HCT116 (cell line): ENCODE data around the gene C1orf105. TPM values are rescaled to one million over a fixed set of nuclear protein-coding genes. Genes with fewer than 3 reads are reported as not detected.
A peak's percentile ranks its signal among the peaks of the same experiment; 100 is the strongest.

Experiments
- ATAC-seq: fragments of 200-7000 bp; cut with Tn5 transposase; 2 replicates; pipeline ENCODE4 v1.9.1; 2020; ENCODE audit warnings: mild to moderate bottlenecking, moderate library complexity
- BruUV-seq: library from RNA; stranded (reverse); fragments of 400-500 nt; replicated peaks from 2 replicates; lab custom pipeline; 2021; lab: Mats Ljungman, UMichigan
- CTCF ChIA-PET: fragments of 300-600 bp; sonication (Branson Sonifier 250); formaldehyde crosslinking; loops from one replicate; lab custom pipeline; 2021; ENCODE audit warnings: antibody characterized with exemption; lab: Charles Lee
- POLR2A ChIA-PET: fragments of 300-600, 350-600 bp; sonication (Branson Sonifier 250); formaldehyde crosslinking; loops from one replicate; lab custom pipeline; 2021; ENCODE audit warnings: antibody characterized with exemption; lab: Charles Lee
- RAD21 ChIA-PET, 2 experiments: fragments of 300-600 bp; sonication (Branson Sonifier 250); formaldehyde crosslinking; loops; one replicate each; lab custom pipeline; 2023; ENCODE audit warnings: low total read pairs in 2 of 2; ENCODE audit not compliant: uncharacterized antibody in 2 of 2, unreplicated experiment in 2 of 2, low non-redundant PET in 1 of 2; lab: Charles Lee
- DNase-seq: peaks from one replicate; pipeline ENCODE4 v3.0.0-alpha.2; 2010; ENCODE audit warnings: low read depth, low spot score
- H2AFZ ChIP-seq: fragments of 200-600 bp; shearing (Covaris generic), sonication (generic); 2 replicates; pipeline ENCODE4 v1.6.1; 2017; ENCODE audit warnings: low read depth, mixed run types, mixed read lengths, antibody characterized with exemption, low read length; ENCODE audit not compliant: poor library complexity, severe bottlenecking
- H3K27ac ChIP-seq: 2 replicates; pipeline ENCODE4 v1.5.1; 2012; ENCODE audit warnings: low read depth, low read length
- H3K27me3 ChIP-seq: fragments of 200-600 bp; sonication (generic); 2 replicates; pipeline ENCODE4 v1.6.1; 2016; ENCODE audit warnings: mixed run types, low read length, mixed read lengths; ENCODE audit not compliant: insufficient read depth
- H3K36me3 ChIP-seq, 2 experiments: fragments of 200-500 bp in 1 of 2; fragments of 200-600 bp in 1 of 2; sonication (Bioruptor generic) in 1 of 2; sonication (generic) in 1 of 2; 2 replicates each; pipeline versions ENCODE4 v1.5.1 to v1.6.1; 2014 to 2016; ENCODE audit warnings: low read length in 2 of 2, inconsistent platforms in 1 of 2, mixed read lengths in 1 of 2, mixed run types in 1 of 2; ENCODE audit not compliant: insufficient read depth in 2 of 2, control insufficient read depth in 1 of 2
- H3K4me1 ChIP-seq, 2 experiments: fragments of 200-600 bp in 1 of 2; sonication (generic) in 1 of 2; 2 replicates each; pipeline versions ENCODE4 v1.5.1 to v1.6.1; 2012 to 2017; ENCODE audit warnings: low read length in 2 of 2, inconsistent platforms in 1 of 2, mild to moderate bottlenecking in 1 of 2, mixed read lengths in 1 of 2, mixed run types in 1 of 2, moderate library complexity in 1 of 2; ENCODE audit not compliant: insufficient read depth in 2 of 2, control insufficient read depth in 1 of 2
- H3K4me2 ChIP-seq: fragments of 200-600 bp; sonication (generic); 2 replicates; pipeline ENCODE4 v1.6.1; 2017; ENCODE audit warnings: mixed run types, low read length, mixed read lengths
- H3K4me3 ChIP-seq, 2 experiments: fragments of 200-600 bp in 1 of 2; sonication (generic) in 1 of 2; replicated peaks in 1 of 2; 2 replicates each; pipeline ENCODE4 v1.5.1; 2011 to 2016; ENCODE audit warnings: low read length in 2 of 2, control low read depth in 1 of 2, low read depth in 1 of 2, mild to moderate bottlenecking in 1 of 2, mixed read lengths in 1 of 2, mixed run types in 1 of 2
- H3K79me2 ChIP-seq: fragments of 200-600 bp; sonication (generic); 2 replicates; pipeline ENCODE4 v1.6.1; 2017; ENCODE audit warnings: mild to moderate bottlenecking, mixed run types, low read length, moderate library complexity, mixed read lengths; ENCODE audit not compliant: insufficient read depth
- H3K9ac ChIP-seq: fragments of 200-600 bp; sonication (generic); 2 replicates; pipeline ENCODE4 v1.6.1; 2016; ENCODE audit warnings: low read length, mixed read lengths
- H3K9me2 ChIP-seq: fragments of 200-600 bp; sonication (generic), shearing (Covaris generic); 2 replicates; pipeline ENCODE4 v1.6.1; 2017; ENCODE audit warnings: mixed run types, mild to moderate bottlenecking, moderate library complexity; ENCODE audit not compliant: insufficient read depth
- H3K9me3 ChIP-seq, 2 experiments: fragments of 200-500 bp in 1 of 2; fragments of 200-600 bp in 1 of 2; sonication (Bioruptor generic) in 1 of 2; sonication (generic) in 1 of 2; 2 replicates each; pipeline ENCODE4 v1.6.1; 2014 to 2017; ENCODE audit warnings: low read length in 2 of 2, mixed read lengths in 2 of 2, inconsistent platforms in 1 of 2, low read depth in 1 of 2, mild to moderate bottlenecking in 1 of 2, mixed run types in 1 of 2, moderate library complexity in 1 of 2; ENCODE audit not compliant: control insufficient read depth in 1 of 2, insufficient read depth in 1 of 2
- H4K20me1 ChIP-seq: fragments of 200-600 bp; sonication (generic), shearing (Covaris generic); 2 replicates; pipeline ENCODE4 v1.6.1; 2017; ENCODE audit warnings: mixed run types, mild to moderate bottlenecking, moderate library complexity; ENCODE audit not compliant: insufficient read depth
- ATF3 ChIP-seq: IDR thresholded peaks from 2 replicates; pipeline ENCODE4 v1.6.1; 2012
- ELF1 ChIP-seq: IDR thresholded peaks from 2 replicates; pipeline ENCODE4 v1.6.1; 2012; ENCODE audit warnings: low read depth, borderline replicate concordance
- EZH2phosphoT487 ChIP-seq: fragments of 200-600 bp; IDR thresholded peaks from 2 replicates; pipeline ENCODE4 v1.6.1; 2018; ENCODE audit warnings: antibody characterized with exemption, borderline replicate concordance
- FOSL1 ChIP-seq: IDR thresholded peaks from 2 replicates; pipeline ENCODE4 v1.6.1; 2012; ENCODE audit warnings: low read depth
- MAX ChIP-seq: IDR thresholded peaks from 2 replicates; pipeline ENCODE4 v1.6.1; 2012
- POLR2AphosphoS5 ChIP-seq: IDR thresholded peaks from 2 replicates; pipeline ENCODE4 v1.6.1; 2011; ENCODE audit warnings: mild to moderate bottlenecking, low read depth, low read length, moderate library complexity
- SP1 ChIP-seq: IDR thresholded peaks from 2 replicates; pipeline ENCODE4 v1.6.1; 2012; ENCODE audit warnings: low read depth
- ZBTB33 ChIP-seq: IDR thresholded peaks from 2 replicates; pipeline ENCODE4 v1.6.1; 2011; ENCODE audit warnings: mild to moderate bottlenecking, low read length, moderate library complexity; ENCODE audit not compliant: insufficient replicate concordance; ENCODE audit errors: extremely low read depth
- ZFX ChIP-seq: fragments of 450-650 bp; IDR thresholded peaks from 2 replicates; pipeline ENCODE4 v1.6.1; 2017
- ZNF274 ChIP-seq: fragments of 200-500 bp; sonication (Bioruptor generic); IDR thresholded peaks from 2 replicates; pipeline ENCODE4 v1.6.1; 2014; ENCODE audit warnings: mild to moderate bottlenecking, low read depth, low read length, inconsistent platforms
- intact Hi-C: fragments of 100-400 bp; cut with micrococcal nuclease; formaldehyde crosslinking; loops from 2 replicates; pipeline ENCODE4 v1.10.0; 2022
- total RNA-seq: library from RNA; stranded (reverse); gene quantifications from one replicate; pipeline ENCODE4 v1.2.1, GENCODE V29; 2021; ENCODE audit not compliant: unreplicated experiment

C1orf105 gene
- total RNA-seq, 1 experiment from 2014 or later: not detected

GRCh38 chr1:172484252-172484651 is 63.8 kb downstream of the C1orf105 start:
- 0 out of 2 replicates have a peak, but pooled peaks have one; percentile 22 for TF ChIP-seq SP1
- no peak for TF ChIP-seq POLR2AphosphoS5
- Histone ChIP-seq H3K9ac (no peak overlapping the region), H3K4me1 (peaks cover 13 to 20% of the 10 kb centered on the region in 2 experiments; a peak in 3 of 4 replicates), H3K79me2 (no peaks in the 10 kb centered on the region), H2AFZ (peak overlapping the region; percentile 7), H3K4me3 (no peak overlapping the region), H3K4me2 (peak overlapping the region; percentile 40), H3K9me3 (no peaks in the 10 kb centered on the region), H3K27ac (no peak overlapping the region), H3K27me3 (no peaks in the 10 kb centered on the region), H4K20me1 (no peaks in the 10 kb centered on the region), H3K36me3 (no peaks in the 10 kb centered on the region), H3K9me2 (no peaks in the 10 kb centered on the region)
- ATAC-seq (no peak), DNase-seq (no peak)
- POLR2A ChIA-PET: no interaction called here
- CTCF ChIA-PET: no interaction called here
- intact Hi-C loops: no loop called here
- BruUV-seq: no TSS peak
- RAD21 ChIA-PET: no interaction called here

GRCh38 chr1:172485626-172486025 is 65.1 kb downstream of the C1orf105 start:
- intact Hi-C loops: no loop called here
- no peak for ATAC-seq

More at GRCh38 chr1:172485626-172486025, 65.1 kb downstream of the C1orf105 start:
- Histone ChIP-seq H3K4me3 (no peak overlapping the region), H3K4me1 (peaks cover 5 to 14% of the 10 kb centered on the region in 2 experiments; a peak in 3 of 4 replicates), H3K4me2 (no peak overlapping the region), H2AFZ (no peak overlapping the region), H3K27me3 (no peaks in the 10 kb centered on the region), H4K20me1 (no peaks in the 10 kb centered on the region), H3K36me3 (no peaks in the 10 kb centered on the region), H3K9me3 (no peaks in the 10 kb centered on the region), H3K9ac (no peak overlapping the region), H3K9me2 (no peaks in the 10 kb centered on the region), H3K79me2 (no peaks in the 10 kb centered on the region), H3K27ac (no peak overlapping the region)
- TF ChIP-seq POLR2AphosphoS5: no peak
- no peak for TF ChIP-seq MAX
- TF ChIP-seq SP1: no peak
- TF ChIP-seq ZFX: no peak
- no peak for TF ChIP-seq ZNF274
- TF ChIP-seq FOSL1: no peak
- no peak for TF ChIP-seq EZH2phosphoT487
- no peak for TF ChIP-seq ELF1
- TF ChIP-seq ATF3: no peak
- no peak for TF ChIP-seq ZBTB33
- DNase-seq: no peak
- POLR2A ChIA-PET: no interaction called here
- CTCF ChIA-PET: no interaction called here
- RAD21 ChIA-PET: interaction anchor here in 1 of 2 experiments (0.7 kb wide), 1 partner anchor 36 kb away, joined by 3 read pairs; no protein-coding TSS in a partner anchor
- BruUV-seq: no TSS peak
